ENCODE measurements around the gene NTRK1. TPM values are rescaled to one million over a fixed set of nuclear protein-coding genes. Genes with fewer than 3 reads are reported as not detected.

NTRK1 gene
- total RNA-seq, 1 donor from 2014 or later, result 0.23 TPM

DNA sequence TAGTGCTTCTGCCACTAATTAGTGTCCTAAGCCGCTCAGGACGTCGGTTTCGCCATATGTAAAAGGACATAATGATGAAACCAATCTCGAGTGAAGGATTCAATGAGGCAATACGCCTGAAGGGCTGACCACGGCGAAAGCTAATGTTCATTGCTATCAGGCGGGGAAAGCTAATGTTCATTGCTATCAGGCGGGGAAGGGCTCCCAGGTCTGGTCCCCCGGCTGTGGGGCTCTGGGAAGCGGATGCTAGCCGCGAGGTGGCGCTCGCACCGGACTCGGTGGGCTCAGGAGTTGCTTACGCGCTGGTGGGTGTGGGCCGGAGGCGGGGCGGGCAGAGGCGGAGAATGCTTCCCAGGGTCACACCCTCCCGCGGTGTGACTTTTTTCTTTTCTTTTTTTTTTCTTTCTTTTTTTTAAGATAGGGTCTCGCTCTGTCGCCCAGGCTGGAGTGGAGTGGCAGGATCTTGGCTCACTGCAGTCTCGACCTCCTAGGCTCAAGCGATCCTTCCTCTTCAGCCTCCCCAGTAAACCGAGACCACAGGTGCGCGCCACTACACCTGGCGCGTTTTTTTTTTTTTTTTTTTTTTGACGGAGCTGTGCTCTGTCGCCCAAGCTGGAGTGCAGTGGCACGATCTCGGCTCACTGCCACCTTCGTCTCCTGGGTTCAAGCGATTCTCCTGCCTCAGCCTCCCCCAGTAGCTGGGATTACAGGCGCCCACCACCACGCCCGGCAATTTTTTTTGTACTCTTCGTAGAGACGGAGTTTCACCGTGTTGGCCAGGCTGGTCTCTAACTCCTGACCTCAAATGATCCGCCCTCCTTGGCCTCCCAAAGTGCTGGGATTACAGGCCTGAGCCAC lies 31.8 kb downstream of the NTRK1 start:
- TF ChIP-seq, protein P1, sequence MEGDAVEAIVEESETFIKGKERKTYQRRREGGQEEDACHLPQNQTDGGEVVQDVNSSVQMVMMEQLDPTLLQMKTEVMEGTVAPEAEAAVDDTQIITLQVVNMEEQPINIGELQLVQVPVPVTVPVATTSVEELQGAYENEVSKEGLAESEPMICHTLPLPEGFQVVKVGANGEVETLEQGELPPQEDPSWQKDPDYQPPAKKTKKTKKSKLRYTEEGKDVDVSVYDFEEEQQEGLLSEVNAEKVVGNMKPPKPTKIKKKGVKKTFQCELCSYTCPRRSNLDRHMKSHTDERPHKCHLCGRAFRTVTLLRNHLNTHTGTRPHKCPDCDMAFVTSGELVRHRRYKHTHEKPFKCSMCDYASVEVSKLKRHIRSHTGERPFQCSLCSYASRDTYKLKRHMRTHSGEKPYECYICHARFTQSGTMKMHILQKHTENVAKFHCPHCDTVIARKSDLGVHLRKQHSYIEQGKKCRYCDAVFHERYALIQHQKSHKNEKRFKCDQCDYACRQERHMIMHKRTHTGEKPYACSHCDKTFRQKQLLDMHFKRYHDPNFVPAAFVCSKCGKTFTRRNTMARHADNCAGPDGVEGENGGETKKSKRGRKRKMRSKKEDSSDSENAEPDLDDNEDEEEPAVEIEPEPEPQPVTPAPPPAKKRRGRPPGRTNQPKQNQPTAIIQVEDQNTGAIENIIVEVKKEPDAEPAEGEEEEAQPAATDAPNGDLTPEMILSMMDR (IDR thresholded peaks at IDR 0.05; ENCODE audit: unreplicated experiment), result peak; percentile 65
- H3K27me3 Mint-ChIP-seq (ENCODE audit: unreplicated experiment), result peaks cover 22% of the 10 kb centered on the region

DNA sequence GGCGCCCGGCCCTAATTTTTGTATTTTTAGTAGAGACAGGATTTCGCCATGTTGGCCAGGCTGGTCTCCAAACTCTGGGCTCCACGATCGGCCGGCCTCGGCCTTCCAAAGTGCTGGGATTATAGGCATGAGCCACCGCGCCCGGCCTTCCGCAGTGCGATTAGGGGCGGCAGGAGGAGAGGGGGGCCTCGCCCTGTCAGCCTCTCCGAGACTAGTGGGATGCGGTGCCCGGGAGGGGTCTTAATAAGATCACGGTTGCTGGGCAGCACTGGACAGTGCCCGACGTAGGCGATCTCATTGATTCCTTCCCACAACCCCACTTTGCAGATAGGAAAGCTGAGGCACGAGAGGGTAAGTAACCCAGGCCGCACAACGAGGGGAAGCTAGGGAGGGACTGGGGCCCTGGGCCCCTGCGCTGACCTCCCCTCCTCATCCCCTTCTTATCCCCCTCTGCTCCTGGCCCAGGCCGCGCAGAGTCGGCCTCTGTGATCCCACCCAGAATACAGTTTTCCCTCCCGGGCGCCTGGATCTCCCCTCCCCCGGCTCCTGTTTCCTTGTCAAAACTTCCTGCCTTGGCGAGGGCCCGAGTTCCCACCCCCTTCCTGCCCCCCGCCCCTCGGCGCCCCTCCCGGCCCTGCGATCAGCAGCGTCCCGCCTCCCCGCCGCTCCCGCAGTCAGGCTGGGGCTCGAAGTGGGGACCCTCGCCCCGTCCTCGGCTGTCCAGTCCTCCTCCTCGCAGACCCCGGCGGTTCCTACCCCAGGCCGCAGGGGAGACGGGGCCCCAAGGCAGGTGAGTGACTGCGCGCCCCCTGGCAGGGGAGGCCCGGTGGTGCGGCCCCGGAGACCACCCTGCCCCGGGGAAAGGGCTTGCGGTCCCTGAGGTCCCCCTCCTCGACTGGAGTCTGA lies 32.6 kb downstream of the NTRK1 start, which contains the start of gene PEAR1:
TSS of gene PEAR1 (plus strand) at position 671 of the 906 bp plus-strand sequence. CDS start 10,209 bp downstream, outside the sequence.
- H3K27ac Mint-ChIP-seq (ENCODE audit: unreplicated experiment), result peak within 1 kb of the TSS; percentile 36
- H3K36me3 Mint-ChIP-seq (ENCODE audit: low read depth, unreplicated experiment), result peaks cover 12% of the 10 kb centered on the region
- H3K4me3 Mint-ChIP-seq (ENCODE audit: unreplicated experiment), result peak within 1 kb of the TSS; percentile 90
- peaks cover 52% of the 10 kb centered on the region for H3K4me1 Mint-ChIP-seq (ENCODE audit: unreplicated experiment)
- peaks cover 26% of the 10 kb centered on the region for H3K27me3 Mint-ChIP-seq (ENCODE audit: unreplicated experiment)
- peak; percentile 72 for DNase-seq (ENCODE audit: low spot score)
- no peaks in the 10 kb centered on the region for H3K9me3 Mint-ChIP-seq (ENCODE audit: unreplicated experiment)
- TF ChIP-seq, protein P1 (IDR thresholded peaks at IDR 0.05; ENCODE audit: unreplicated experiment), result peak; percentile 33

More for the DNA sequence above, 31.8 kb downstream of the NTRK1 start:
- no peaks in the 10 kb centered on the region for H3K9me3 Mint-ChIP-seq (ENCODE audit: unreplicated experiment)
- no peak overlapping the region for H3K27ac Mint-ChIP-seq (ENCODE audit: unreplicated experiment)
- H3K36me3 Mint-ChIP-seq (ENCODE audit: low read depth, unreplicated experiment), result peaks cover 12% of the 10 kb centered on the region
- peak overlapping the region; percentile 80 for H3K4me3 Mint-ChIP-seq (ENCODE audit: unreplicated experiment)
- DNase-seq (ENCODE audit: low spot score), result peak; percentile 99
- H3K4me1 Mint-ChIP-seq (ENCODE audit: unreplicated experiment), result peaks cover 43% of the 10 kb centered on the region

DNA sequence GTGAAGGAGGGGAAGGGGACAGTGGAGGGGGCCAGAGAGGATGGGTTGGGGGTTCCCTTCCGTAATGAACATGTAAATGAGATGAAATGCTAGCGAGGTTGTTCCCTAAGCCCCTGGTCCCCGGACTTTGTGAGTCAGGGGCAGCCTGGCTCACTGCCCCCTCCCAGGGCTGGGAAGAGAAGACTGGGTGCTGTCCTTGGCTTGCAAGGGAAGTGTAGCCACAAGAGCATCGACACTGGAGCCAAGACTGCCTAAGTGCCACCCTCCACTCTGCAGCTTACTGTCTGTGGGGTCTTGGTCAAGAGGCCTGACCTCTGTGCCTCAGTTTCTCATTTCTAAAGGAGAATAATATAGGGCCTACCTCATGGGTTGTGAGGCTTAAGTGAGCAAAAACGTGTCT lies 33.3 kb downstream of the NTRK1 start:
- no peaks in the 10 kb centered on the region for H3K9me3 Mint-ChIP-seq (ENCODE audit: unreplicated experiment)
- peaks cover 8% of the 10 kb centered on the region for H3K36me3 Mint-ChIP-seq (ENCODE audit: low read depth, unreplicated experiment)
- H3K4me3 Mint-ChIP-seq (ENCODE audit: unreplicated experiment), result peak overlapping the region; percentile 90
- peaks cover 24% of the 10 kb centered on the region for H3K27me3 Mint-ChIP-seq (ENCODE audit: unreplicated experiment)
- TF ChIP-seq, protein P1 (IDR thresholded peaks at IDR 0.05; ENCODE audit: unreplicated experiment), result no peak
- H3K27ac Mint-ChIP-seq (ENCODE audit: unreplicated experiment), result peak overlapping the region; percentile 36
- H3K4me1 Mint-ChIP-seq (ENCODE audit: unreplicated experiment), result peaks cover 54% of the 10 kb centered on the region
- DNase-seq (ENCODE audit: low spot score), result no peak

DNA sequence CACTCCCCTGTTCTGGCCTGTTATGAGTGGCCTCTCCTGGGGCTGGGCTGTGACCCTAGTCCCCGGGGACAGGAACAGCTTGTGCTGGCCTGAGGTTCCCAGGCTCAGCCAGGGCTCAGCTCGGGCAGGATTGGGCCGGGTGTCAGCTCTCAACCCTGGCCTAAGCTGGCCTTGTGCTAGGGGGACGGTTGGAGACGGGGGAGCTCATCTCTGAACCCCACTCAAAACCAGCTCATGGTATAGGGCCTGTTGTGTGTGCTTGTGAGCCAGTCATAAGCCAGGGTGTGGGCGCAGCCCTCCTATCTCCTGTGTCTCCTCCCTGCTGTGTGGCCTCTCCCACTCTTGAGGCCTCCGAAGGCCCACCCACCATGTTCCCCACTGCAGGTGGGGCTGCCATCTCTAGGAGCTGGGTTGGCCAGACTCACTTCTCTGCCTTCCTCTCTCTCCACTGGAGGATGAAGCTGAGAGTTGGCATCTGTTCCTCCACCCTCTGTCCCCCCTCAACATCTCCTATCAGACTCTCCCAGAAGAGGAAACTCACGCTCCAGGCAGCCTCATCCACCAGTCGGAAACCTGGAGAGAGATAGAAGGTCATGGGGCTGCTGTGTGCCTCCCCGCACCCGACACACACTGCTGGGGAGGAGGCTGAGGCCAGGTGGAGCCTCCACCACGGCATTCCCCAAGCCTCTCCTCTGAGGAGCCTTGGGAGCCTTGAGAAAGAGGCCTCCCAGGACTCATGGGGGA lies 34.2 kb downstream of the NTRK1 start:
- H3K4me1 Mint-ChIP-seq (ENCODE audit: unreplicated experiment), result peaks cover 56% of the 10 kb centered on the region
- H3K27me3 Mint-ChIP-seq (ENCODE audit: unreplicated experiment), result peaks cover 24% of the 10 kb centered on the region
- TF ChIP-seq, protein P1 (IDR thresholded peaks at IDR 0.05; ENCODE audit: unreplicated experiment), result no peak
- no peaks in the 10 kb centered on the region for H3K9me3 Mint-ChIP-seq (ENCODE audit: unreplicated experiment)
- H3K36me3 Mint-ChIP-seq (ENCODE audit: low read depth, unreplicated experiment), result peaks cover 5% of the 10 kb centered on the region
- H3K27ac Mint-ChIP-seq (ENCODE audit: unreplicated experiment), result peak overlapping the region; percentile 79
- DNase-seq (ENCODE audit: low spot score), result no peak
- H3K4me3 Mint-ChIP-seq (ENCODE audit: unreplicated experiment), result peak overlapping the region; percentile 68

Measured in endothelial cell (in vitro differentiated cells).